Adrenal gland (tissue), 5 donors: ENCODE data around the gene MPG.
"Not testable (repeated sequence)": the region's sequence is repeated elsewhere in the genome, so short reads cannot be mapped to it uniquely, and the experiment has no call there.

Experiments used
- POLR2A ChIP-seq, 2 donors: fragments of 450-650 bp; IDR thresholded peaks; one replicate each; pipeline ENCODE4 v1.6.1; 2017; ENCODE audit warnings: antibody characterized with exemption in 2 of 2, mild to moderate bottlenecking in 2 of 2, moderate library complexity in 1 of 2
- TF ChIP-seq, protein P1 (sequence below), 6 experiments: fragments of 450-650 bp in 4 of 6; fragments of 200-600 bp in 2 of 6; sonication (generic) in 1 of 6; IDR thresholded peaks; 1 replicate in 5 of 6; 2 replicates in 1 of 6; pipeline versions ENCODE4 v1.5.1 to v1.8.0; 2016 to 2021; ENCODE audit warnings: antibody characterized with exemption in 6 of 6, mild to moderate bottlenecking in 2 of 6, moderate library complexity in 1 of 6
- donor health status: DM: no; HTN: no; CAD: no.

DNA sequence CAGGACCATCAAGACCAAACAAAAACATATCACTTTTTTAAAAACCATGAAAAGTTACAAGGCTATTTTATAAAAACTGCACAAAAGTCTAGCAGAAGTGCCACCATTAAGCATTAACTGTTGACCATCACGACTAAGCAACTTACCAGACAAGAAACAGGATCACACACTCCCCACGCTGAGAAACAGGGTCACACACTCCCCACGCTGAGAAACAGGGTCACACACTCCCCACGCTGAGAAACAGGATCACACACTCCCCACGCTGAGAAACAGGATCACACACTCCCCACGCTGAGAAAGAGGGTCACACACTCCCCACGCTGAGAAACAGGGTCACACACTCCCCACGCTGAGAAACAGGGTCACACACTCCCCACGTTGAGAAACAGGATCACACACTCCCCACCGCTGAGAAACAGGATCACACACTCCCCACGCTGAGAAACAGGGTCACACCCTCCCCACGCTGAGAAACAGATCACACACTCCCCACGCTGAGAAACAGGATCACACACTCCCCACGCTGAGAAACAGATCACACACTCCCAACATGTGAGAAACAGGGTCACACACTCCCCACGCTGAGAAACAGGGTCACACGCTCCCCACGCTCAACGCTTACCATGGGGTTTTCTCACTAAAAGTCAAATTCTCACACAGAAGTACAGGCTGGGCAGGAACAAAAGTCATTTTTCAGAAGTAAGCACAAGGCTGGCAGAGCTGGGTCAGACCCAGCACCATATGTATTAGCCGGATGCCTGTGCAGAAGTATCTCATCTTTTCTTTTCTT is 45.7 kb downstream of the MPG start:
- TF ChIP-seq, protein P1, sequence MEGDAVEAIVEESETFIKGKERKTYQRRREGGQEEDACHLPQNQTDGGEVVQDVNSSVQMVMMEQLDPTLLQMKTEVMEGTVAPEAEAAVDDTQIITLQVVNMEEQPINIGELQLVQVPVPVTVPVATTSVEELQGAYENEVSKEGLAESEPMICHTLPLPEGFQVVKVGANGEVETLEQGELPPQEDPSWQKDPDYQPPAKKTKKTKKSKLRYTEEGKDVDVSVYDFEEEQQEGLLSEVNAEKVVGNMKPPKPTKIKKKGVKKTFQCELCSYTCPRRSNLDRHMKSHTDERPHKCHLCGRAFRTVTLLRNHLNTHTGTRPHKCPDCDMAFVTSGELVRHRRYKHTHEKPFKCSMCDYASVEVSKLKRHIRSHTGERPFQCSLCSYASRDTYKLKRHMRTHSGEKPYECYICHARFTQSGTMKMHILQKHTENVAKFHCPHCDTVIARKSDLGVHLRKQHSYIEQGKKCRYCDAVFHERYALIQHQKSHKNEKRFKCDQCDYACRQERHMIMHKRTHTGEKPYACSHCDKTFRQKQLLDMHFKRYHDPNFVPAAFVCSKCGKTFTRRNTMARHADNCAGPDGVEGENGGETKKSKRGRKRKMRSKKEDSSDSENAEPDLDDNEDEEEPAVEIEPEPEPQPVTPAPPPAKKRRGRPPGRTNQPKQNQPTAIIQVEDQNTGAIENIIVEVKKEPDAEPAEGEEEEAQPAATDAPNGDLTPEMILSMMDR (IDR thresholded peaks at IDR 0.05): not testable (repeated sequence)
- TF ChIP-seq POLR2A (IDR thresholded peaks at IDR 0.05): not testable (repeated sequence)
